ENCODE results near the gene LATS2. TPM values are rescaled to one million over a fixed set of nuclear protein-coding genes. Genes with fewer than 3 reads are reported as not detected.

Gene LATS2
- 2.9 TPM for polyA plus RNA-seq (2012; ENCODE audit: insufficient read depth, insufficient read length)

- peak within 1 kb of the TSS; percentile 63 for H3K4me3 ChIP-seq (ENCODE audit: low read length)
- peak; percentile 23 for DNase-seq (ENCODE audit: low read depth, low spot score)
Measured at GRCh38 chr13:21061029-21061763, at the start of gene LATS2. Gene LATS2 (minus strand): TSS chr13:21061586. CDS start chr13:21046026, 15,560 bp downstream.

- H3K4me3 ChIP-seq (ENCODE audit: low read length), result no peak overlapping the region
- no peak for DNase-seq (ENCODE audit: low read depth, low spot score)
Measured at GRCh38 chr13:21109168-21109567, 47.8 kb upstream of the LATS2 start.

- H3K4me3 ChIP-seq (ENCODE audit: low read length), result no peak overlapping the region
Measured at GRCh38 chr13:21106089-21106488, 44.7 kb upstream of the LATS2 start.

DNA sequence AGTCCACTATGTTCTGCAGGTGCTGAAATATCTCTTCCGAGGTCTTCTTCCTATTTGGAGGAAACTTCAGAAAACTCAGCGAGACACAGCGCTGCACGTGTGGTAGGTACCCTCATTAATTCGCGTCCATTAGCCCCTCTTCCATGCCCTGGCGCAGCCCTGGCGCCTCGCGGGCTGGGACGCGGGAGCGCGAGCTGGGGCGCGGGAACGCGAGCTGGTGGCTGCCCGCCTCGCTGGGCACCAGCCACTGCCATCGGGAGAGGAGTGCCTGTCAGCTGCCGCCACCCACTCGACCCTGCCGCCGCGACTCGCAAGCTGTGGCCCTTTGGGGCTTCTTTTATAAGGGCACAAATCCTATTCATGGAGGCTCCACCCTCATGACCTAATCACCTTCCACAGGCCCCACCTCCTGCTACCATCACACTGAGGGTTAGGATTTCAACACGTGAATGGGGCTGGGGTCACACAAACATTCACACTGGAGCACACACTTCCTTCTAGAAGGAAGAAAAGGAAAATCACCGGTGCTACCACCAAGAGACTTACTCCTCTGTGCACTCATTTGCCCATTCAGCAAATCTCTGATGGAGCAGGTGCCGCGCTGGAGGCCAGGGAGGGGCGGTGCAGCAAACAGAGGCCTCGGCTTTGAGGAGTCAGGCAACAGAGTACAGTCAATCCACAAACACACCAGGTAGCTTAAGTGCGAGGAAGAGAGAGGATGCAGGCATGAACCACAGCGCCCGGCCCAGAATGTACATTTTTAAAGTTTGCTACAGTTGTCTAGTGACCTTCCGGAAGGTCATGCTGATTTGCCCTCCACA lies 43.0 kb upstream of the LATS2 start:
- DNase-seq (ENCODE audit: low read depth, low spot score), result no peak
- no peak overlapping the region for H3K4me3 ChIP-seq (ENCODE audit: low read length)

More at GRCh38 chr13:21106089-21106488, 44.7 kb upstream of the LATS2 start:
- DNase-seq (ENCODE audit: low read depth, low spot score), result no peak

GRCh38 chr13:21101865-21102576 lies 40.6 kb upstream of the LATS2 start:
- no peak overlapping the region for H3K4me3 ChIP-seq (ENCODE audit: low read length)
- no peak for DNase-seq (ENCODE audit: low read depth, low spot score)

DNA sequence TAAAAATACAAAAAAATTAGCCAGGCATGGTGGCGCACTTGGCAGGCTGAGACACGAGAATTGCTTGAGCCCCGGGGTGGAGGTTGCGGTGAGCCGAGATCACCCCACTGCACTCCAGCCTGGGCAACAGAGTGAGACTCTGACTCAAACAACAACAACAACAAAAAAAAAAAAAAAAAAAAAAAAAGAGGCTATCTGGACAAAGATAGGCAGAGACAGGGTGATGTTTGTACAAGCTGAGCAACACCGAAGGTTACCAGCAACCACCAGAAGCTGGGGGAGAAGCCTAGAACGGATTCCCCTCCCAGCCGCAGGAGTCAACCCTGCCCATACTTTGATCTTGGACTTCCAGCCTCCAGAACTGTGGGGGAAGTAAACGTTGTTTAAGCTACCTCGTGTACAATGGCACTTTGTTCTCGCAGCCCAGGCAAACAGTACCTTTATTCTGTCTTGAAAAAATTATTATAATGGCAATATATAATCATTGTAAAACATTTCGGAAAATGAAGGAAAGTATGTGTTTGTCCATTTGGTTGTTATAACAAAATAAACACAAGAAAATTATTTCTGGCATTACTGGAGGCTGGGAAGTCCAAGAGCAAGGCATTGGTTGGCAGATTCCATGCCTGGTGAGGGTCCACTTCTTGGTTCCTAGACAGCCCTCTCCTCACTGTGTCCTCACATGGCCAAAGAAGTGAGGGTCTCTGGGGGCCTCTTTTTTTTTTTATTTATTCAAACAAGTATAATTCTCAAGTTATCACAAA lies 39.8 kb upstream of the LATS2 start:
- DNase-seq (ENCODE audit: low read depth, low spot score), result no peak
- H3K4me3 ChIP-seq (ENCODE audit: low read length), result no peak overlapping the region

- no peak for DNase-seq (ENCODE audit: low read depth, low spot score)
Measured at GRCh38 chr13:21100211-21100610, 38.8 kb upstream of the LATS2 start.

GRCh38 chr13:21095311-21095710 lies 33.9 kb upstream of the LATS2 start:
- no peak for DNase-seq (ENCODE audit: low read depth, low spot score)
- H3K4me3 ChIP-seq (ENCODE audit: low read length), result no peak overlapping the region

More at GRCh38 chr13:21100211-21100610, 38.8 kb upstream of the LATS2 start:
- no peak overlapping the region for H3K4me3 ChIP-seq (ENCODE audit: low read length)

DNA sequence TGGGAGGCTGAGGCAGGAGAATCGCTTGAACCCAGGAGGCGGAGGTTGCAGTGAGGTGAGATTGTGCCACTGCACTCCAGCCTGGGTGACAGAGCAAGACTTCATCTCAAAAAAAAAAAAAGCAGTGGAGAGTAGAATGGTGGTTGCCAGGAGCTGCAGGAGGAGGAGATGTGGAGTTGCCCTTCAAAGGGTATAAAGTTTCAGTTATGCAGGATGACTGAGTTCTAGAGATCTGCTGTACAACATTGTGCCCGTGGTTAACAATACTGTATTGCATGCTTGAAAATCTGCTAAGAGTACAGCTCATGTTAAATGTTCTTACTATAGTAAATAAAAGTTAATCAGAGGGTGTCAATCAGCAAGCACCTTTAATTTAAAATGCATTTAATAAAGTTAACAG lies 28.4 kb upstream of the LATS2 start:
- no peak for DNase-seq (ENCODE audit: low read depth, low spot score)
- no peak overlapping the region for H3K4me3 ChIP-seq (ENCODE audit: low read length)

GRCh38 chr13:21088534-21088933 lies 27.1 kb upstream of the LATS2 start:
- DNase-seq (ENCODE audit: low read depth, low spot score), result no peak
- no peak overlapping the region for H3K4me3 ChIP-seq (ENCODE audit: low read length)

DNA sequence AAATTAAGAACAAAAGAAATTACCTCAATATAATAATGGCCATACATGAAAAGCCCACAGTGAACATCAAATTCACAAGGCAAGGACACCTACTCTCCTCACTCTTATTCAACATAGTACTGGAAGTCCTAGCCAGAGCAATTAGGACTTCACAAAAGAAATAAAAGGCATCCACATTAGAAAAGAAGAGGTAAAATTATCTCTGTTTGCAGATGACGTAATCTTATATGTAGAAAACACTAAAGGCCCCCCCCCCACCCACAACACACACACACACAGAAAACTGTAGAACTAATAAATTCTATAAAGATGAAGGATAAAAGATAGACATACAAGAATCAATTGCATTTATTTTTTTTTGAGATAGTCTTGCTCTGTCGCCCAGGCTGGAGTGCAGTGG lies 25.5 kb upstream of the LATS2 start:
- DNase-seq (ENCODE audit: low read depth, low spot score), result no peak
- H3K4me3 ChIP-seq (ENCODE audit: low read length), result no peak overlapping the region

DNA sequence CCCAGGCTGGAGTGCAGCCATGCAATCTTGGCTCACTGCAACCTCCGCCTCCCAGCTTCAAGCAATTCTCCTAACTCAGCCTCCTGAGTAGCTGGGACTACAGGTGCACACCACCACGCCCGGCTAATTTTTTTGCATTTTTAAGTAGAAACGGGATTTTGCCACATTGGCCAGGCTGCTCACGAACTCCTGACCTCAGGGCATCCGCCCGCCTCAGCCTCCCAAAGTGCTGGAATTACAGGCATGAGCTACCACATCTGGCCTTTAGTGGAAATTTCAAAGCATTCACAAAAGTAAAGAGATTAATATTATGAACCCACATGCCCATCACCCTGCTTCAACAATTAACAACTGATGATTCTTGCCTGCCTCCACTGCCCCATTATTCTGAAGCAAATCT lies 20.5 kb upstream of the LATS2 start:
- no peak for DNase-seq (ENCODE audit: low read depth, low spot score)
- H3K4me3 ChIP-seq (ENCODE audit: low read length), result no peak overlapping the region

GRCh38 chr13:21080593-21080891 lies 19.2 kb upstream of the LATS2 start:
- no peak overlapping the region for H3K4me3 ChIP-seq (ENCODE audit: low read length)
- DNase-seq (ENCODE audit: low read depth, low spot score), result no peak

DNA sequence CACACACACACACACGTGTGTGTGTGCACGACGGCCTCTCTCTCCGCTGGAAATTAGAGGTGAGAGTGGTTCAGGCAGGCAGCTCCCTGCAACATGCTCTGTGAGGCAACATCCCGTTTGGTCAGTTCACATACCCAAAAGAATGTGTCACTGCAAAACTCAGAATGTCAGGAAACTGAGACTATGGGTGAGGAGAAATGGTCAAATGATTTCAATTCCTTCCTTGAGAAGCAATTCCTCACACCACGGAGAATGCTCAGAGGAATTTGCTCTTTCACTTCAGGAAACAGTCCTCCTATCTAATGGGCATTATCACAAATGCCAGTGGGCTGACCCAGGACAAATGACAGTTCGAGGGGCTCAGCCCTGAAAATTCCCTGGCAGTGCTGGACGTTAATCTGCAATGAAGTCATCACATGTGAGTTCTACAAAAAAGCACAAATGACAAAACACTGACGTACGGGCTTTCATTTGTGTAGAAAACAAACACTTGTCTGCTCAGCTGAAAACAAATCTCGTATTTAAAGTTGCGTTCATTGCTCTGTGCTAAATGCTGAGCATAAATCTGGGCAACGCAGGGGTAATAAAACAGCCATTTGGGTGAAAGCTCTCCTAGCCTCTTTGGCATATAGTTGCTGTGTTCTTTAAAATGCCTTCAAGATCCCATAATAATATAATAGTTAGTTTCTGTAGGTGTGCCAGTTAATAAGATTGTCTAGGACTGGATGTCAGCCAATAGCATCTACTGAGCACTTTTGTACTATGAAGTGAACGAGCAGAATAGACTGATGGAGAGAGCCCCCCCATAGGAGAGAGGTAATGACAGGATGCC lies 18.6 kb upstream of the LATS2 start:
- no peak for DNase-seq (ENCODE audit: low read depth, low spot score)
- H3K4me3 ChIP-seq (ENCODE audit: low read length), result no peak overlapping the region

GRCh38 chr13:21079221-21079620 lies 17.8 kb upstream of the LATS2 start:
- DNase-seq (ENCODE audit: low read depth, low spot score), result no peak
- no peak overlapping the region for H3K4me3 ChIP-seq (ENCODE audit: low read length)

DNA sequence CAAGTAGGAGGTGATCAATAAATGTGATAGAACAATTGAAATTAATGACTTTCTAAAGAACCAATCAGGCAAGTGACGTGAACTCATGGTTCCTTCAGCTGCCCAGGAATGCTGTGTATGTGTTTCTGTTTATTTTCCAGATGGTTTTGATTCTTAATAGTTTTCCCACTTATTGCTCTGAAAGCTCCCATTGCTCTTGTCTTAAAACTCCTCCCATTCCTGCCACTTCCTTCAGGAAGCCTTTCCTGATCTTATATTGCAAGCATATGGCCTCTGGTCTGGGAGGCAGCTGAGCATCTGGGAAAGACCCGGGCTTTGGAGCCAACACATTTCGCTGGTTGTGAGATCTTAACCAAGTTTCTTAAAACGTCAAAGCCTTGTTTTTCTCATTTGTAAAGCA lies 17.1 kb upstream of the LATS2 start:
- H3K4me3 ChIP-seq (ENCODE audit: low read length), result no peak overlapping the region
- no peak for DNase-seq (ENCODE audit: low read depth, low spot score)

- no peak for DNase-seq (ENCODE audit: low read depth, low spot score)
- H3K4me3 ChIP-seq (ENCODE audit: low read length), result no peak overlapping the region
Measured at GRCh38 chr13:21077788-21078353, 16.5 kb upstream of the LATS2 start.

Measured in Jurkat, Clone E6-1 (cell line).